KMS-11 (cell line): Measurements from ENCODE around the gene PRPF19.

Experiments
- H2AFZ ChIP-seq: fragments of 200-600 bp; sonication (generic); 2 replicates; pipeline ENCODE4 v1.6.1; 2016; ENCODE audit warnings: antibody characterized with exemption, mixed run types, low read depth
- H3K27ac ChIP-seq: fragments of 200-600 bp; sonication (generic); 2 replicates; pipeline ENCODE4 v1.6.1; 2016; ENCODE audit warnings: mild to moderate bottlenecking, mixed run types
- H3K27me3 ChIP-seq: fragments of 200-600 bp; sonication (generic); 2 replicates; pipeline ENCODE4 v1.6.1; 2017; ENCODE audit warnings: mild to moderate bottlenecking, low read depth, mixed run types, moderate library complexity; ENCODE audit not compliant: insufficient read depth
- H3K36me3 ChIP-seq: fragments of 200-600 bp; sonication (generic); 2 replicates; pipeline ENCODE4 v1.6.1; 2017; ENCODE audit warnings: mild to moderate bottlenecking, mixed run types; ENCODE audit not compliant: insufficient read depth
- H3K4me1 ChIP-seq: fragments of 200-600 bp; sonication (generic); 2 replicates; pipeline ENCODE4 v1.6.1; 2016; ENCODE audit warnings: mild to moderate bottlenecking, low read depth, mixed run types; ENCODE audit not compliant: poor library complexity, severe bottlenecking
- H3K4me2 ChIP-seq: fragments of 200-600 bp; sonication (generic); 2 replicates; pipeline ENCODE4 v1.7.0; 2016; ENCODE audit warnings: mild to moderate bottlenecking, mixed run types
- H3K4me3 ChIP-seq: fragments of 200-600 bp; sonication (generic); IDR thresholded peaks from 2 replicates; pipeline ENCODE4 v1.6.1; 2017; ENCODE audit warnings: low read depth, low read length, mixed read lengths; ENCODE audit not compliant: insufficient read depth
- H3K79me2 ChIP-seq: fragments of 200-600 bp; sonication (generic); 2 replicates; pipeline ENCODE4 v1.6.1; 2016; ENCODE audit warnings: low read depth, mixed run types; ENCODE audit not compliant: insufficient read depth
- H3K9ac ChIP-seq: fragments of 200-600 bp; sonication (generic); 2 replicates; pipeline ENCODE4 v1.6.1; 2016; ENCODE audit warnings: mild to moderate bottlenecking, mixed run types
- H4K20me1 ChIP-seq: fragments of 200-600 bp; sonication (generic); 2 replicates; pipeline ENCODE4 v1.6.1; 2016; ENCODE audit warnings: mild to moderate bottlenecking, mixed run types; ENCODE audit not compliant: insufficient read depth
- CTCF ChIP-seq: fragments of 200-600 bp; sonication (generic); conservative IDR thresholded peaks from 2 replicates; pipeline ENCODE4 v1.6.1; 2017; ENCODE audit warnings: low read depth, mild to moderate bottlenecking, antibody characterized with exemption, low read length, moderate library complexity, mixed read lengths

PRPF19 gene

GRCh38 chr11:60867871-60868681 is 38.3 kb downstream of the PRPF19 start:
- H3K27me3 ChIP-seq: no peaks in the 10 kb centered on the region
- TF ChIP-seq CTCF: no peak
- H3K9ac ChIP-seq: no peak overlapping the region
- no peak overlapping the region for H3K4me2 ChIP-seq
- no peaks in the 10 kb centered on the region for H3K79me2 ChIP-seq
- no peak overlapping the region for H3K27ac ChIP-seq
- H3K4me3 ChIP-seq: no peak overlapping the region
- H2AFZ ChIP-seq: no peak overlapping the region
- H4K20me1 ChIP-seq: no peaks in the 10 kb centered on the region
- peaks cover 36% of the 10 kb centered on the region for H3K4me1 ChIP-seq
- H3K36me3 ChIP-seq: no peaks in the 10 kb centered on the region

- Histone ChIP-seq H3K4me1 (peaks cover 27% of the 10 kb centered on the region), H2AFZ (no peak within 1 kb of the TSS), H3K27ac (no peak within 1 kb of the TSS), H4K20me1 (no peaks in the 10 kb centered on the region), H3K4me2 (no peak within 1 kb of the TSS), H3K27me3 (no peaks in the 10 kb centered on the region), H3K9ac (no peak within 1 kb of the TSS), H3K4me3 (no peak within 1 kb of the TSS), H3K79me2 (no peaks in the 10 kb centered on the region), H3K36me3 (no peaks in the 10 kb centered on the region)
- no peak for TF ChIP-seq CTCF
These were observed 39.2 kb downstream of the PRPF19 start, which contains the start of gene ZP1 for GRCh38 chr11:60866911-60867870. TSS of gene ZP1 (plus strand) at chr11:60867542. CDS start at chr11:60867562, 20 bp downstream.

GRCh38 chr11:60864856-60865513 is 41.4 kb downstream of the PRPF19 start:
- Histone ChIP-seq H3K4me1 (peaks cover 5% of the 10 kb centered on the region), H3K4me2 (no peak overlapping the region), H3K4me3 (no peak overlapping the region), H3K27me3 (no peaks in the 10 kb centered on the region), H3K9ac (no peak overlapping the region), H3K27ac (no peak overlapping the region), H2AFZ (no peak overlapping the region), H3K79me2 (no peaks in the 10 kb centered on the region), H3K36me3 (no peaks in the 10 kb centered on the region), H4K20me1 (no peaks in the 10 kb centered on the region)
- TF ChIP-seq CTCF: no peak
